ENCODE results near the gene FZR1. TPM values are rescaled to one million over a fixed set of nuclear protein-coding genes. Genes with fewer than 3 reads are reported as not detected.

The FZR1 gene
- total RNA-seq, 1 donor from 2014 or later = 53.9 TPM

GRCh38 chr19:3509566-3509989 lies 3.5 kb downstream of the FZR1 start:
- DNase-seq (ENCODE audit: low read depth) = no peak
- TF ChIP-seq CTCF (conservative IDR thresholded peaks at IDR 0.05; ENCODE audit: low read depth, low read length) = no peak
- H3K4me3 ChIP-seq (ENCODE audit: low read depth, low read length) = no peak overlapping the region

GRCh38 chr19:3510727-3511126 lies 4.6 kb downstream of the FZR1 start:
- H3K4me3 ChIP-seq (ENCODE audit: low read depth, low read length) = no peak overlapping the region
- TF ChIP-seq CTCF (conservative IDR thresholded peaks at IDR 0.05; ENCODE audit: low read depth, low read length) = no peak
- DNase-seq (ENCODE audit: low read depth) = no peak

- H3K4me3 ChIP-seq (ENCODE audit: low read depth, low read length) = no peak overlapping the region
- no peak for DNase-seq (ENCODE audit: low read depth)
- no peak for TF ChIP-seq CTCF (conservative IDR thresholded peaks at IDR 0.05; ENCODE audit: low read depth, low read length)
Observed at GRCh38 chr19:3511506-3512251, 5.6 kb downstream of the FZR1 start.

GRCh38 chr19:3512562-3513228 lies 6.6 kb downstream of the FZR1 start:
- no peak for TF ChIP-seq CTCF (conservative IDR thresholded peaks at IDR 0.05; ENCODE audit: low read depth, low read length)
- H3K4me3 ChIP-seq (ENCODE audit: low read depth, low read length) = no peak overlapping the region
- no peak for DNase-seq (ENCODE audit: low read depth)

- H3K4me3 ChIP-seq (ENCODE audit: low read depth, low read length) = no peak overlapping the region
- TF ChIP-seq CTCF (conservative IDR thresholded peaks at IDR 0.05; ENCODE audit: low read depth, low read length) = no peak
- DNase-seq (ENCODE audit: low read depth) = no peak
Observed at GRCh38 chr19:3513229-3514140, 7.4 kb downstream of the FZR1 start.

GRCh38 chr19:3514930-3515329 lies 8.8 kb downstream of the FZR1 start:
- no peak for TF ChIP-seq CTCF (conservative IDR thresholded peaks at IDR 0.05; ENCODE audit: low read depth, low read length)
- no peak overlapping the region for H3K4me3 ChIP-seq (ENCODE audit: low read depth, low read length)
- DNase-seq (ENCODE audit: low read depth) = no peak
